HG03354 (cell line): ENCODE data around the gene SENP7.
"Not testable (repeated sequence)": the region's sequence is repeated elsewhere in the genome, so short reads cannot be mapped to it uniquely, and the experiment has no call there.

ENCODE experiments used
- ATAC-seq: cut with Tn5 transposase; IDR thresholded peaks from one replicate; pipeline ENCODE4 v1.9.1; 2021; ENCODE audit warnings: mild to moderate bottlenecking; ENCODE audit not compliant: unreplicated experiment, poor library complexity, severe bottlenecking

Gene SENP7

DNA sequence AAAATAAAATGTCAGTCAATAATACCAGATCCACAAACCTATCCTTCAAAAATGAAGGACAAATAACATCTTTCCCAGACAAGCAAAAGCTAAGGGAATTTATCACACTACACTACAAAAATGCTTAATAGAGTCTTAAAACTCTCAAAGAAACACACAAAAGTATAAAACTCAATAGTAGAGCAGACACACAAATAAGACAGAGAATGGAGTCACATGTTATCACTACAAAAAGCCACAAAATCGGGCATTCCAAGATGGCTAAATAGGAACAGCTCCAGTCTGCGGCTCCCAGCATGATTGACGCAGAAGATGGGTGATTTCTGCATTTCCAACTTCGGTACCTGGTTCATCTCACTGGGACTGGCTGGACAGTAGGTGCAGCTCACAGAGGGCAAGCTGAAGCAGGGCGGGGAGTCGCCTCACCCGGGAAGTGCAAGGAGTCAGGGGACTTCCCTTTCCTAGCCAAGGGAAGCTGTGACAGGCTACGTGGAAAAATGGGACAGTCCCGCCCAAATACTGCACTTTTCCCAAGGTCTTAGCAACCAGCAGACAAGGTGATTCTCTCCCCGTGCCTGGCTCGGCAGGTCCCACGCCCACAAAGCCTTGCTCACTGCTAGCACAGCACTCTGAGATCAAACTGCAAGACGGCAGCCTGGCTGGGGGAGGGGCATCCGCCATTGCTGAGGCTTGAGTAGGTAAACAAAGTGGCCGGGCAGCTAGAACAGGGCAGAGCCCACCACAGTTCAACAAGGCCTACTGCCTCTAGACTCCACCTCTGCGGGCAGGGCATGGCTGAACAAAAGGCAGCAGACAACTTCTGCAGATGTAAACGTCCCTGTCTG is 46.3 kb downstream of the SENP7 start:
- ATAC-seq: no peak

DNA sequence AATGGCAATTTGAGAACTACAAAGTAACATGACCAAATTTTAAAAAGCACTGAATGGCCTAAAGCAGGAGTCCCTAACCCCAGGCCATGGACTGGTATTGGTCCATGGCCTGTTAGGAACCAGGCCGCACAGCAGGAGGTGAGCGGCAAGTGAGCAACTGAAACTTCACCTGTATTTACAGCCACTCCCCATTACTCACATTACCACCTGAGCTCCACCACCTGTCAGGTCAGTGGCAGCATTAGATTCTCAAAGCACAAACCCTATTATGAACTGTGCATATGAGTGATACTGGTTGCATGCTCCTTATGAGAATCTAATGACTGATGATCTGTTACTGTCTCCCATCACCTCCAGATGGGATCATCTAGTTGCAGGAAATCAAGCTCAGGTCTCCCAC is 48.8 kb downstream of the SENP7 start:
- ATAC-seq: no peak

DNA sequence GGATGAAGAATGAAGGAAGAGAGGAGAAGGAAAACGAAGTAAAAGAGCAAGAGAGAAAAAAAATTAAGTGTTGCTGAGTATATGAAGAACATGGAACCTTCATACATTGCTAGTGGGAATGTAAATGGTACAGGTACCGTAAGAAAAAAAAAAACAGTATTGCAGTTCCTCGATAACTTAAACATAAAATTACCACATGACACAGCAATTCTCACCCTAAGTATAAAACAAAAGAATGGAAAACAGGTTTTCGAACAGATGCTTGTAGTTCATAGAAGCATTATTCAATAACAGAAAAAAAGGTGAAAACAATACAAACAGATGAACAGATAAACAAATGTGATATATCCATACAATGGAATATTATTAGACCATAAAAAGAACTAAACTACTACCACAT is 51.6 kb downstream of the SENP7 start:
- no peak for ATAC-seq

DNA sequence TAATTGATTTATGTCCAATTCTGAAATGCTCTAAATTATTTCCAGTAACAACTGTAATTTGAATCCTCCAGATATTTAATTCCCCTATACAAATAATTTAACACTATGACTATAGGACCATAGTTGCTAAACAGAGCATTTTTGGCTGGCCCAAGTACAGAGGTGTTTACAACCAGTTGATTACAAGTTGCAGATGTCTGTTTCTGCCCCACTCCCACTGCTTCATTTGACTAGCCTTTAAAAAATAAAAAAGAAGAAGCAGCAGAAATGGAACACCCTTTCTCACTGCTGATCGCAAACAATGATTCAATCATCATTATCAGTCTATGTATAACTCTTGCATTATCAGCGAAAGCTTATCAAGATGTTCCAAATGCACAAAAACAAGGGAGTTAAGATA is 54.6 kb downstream of the SENP7 start:
- no peak for ATAC-seq

- ATAC-seq: no peak
Measured at GRCh38 chr3:101454629-101455028, 58.4 kb downstream of the SENP7 start.

DNA sequence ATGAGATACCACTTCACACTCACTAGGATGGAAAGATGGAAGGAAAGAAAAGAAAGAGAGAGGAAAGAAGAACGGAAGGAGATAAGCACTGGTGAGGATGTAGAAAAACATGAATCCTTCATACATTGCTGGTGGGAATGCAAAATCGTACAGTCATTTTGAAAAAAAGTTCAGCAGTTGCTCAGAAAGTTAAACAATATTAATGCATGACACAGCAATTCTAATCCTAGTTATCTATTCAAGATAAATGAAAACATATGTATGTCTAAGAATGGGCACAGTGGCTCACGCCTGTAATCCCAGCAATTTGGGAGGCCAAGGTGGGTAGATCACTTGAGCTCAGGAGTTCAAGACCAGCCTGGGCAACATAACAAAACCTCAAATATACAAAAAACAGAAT is 59.1 kb downstream of the SENP7 start:
- ATAC-seq: no peak

DNA sequence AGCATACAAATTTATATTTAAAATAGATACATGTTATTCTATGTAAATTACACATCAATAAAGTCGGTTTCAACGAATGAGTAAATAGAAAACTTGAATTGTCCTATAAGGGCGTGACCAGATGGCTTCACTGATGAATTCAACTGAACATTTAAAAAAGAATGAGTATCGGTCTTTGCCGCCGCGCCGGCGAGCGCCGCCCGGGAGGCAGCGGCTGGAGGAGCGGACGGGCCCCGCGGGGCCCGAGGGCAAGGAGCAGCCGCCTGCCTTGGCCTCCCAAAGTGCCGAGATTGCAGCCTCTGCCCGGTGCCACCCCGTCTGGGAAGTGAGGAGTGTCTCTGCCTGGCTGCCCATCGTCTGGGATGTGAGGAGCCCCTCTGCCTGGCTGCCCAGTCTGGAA is 74.4 kb downstream of the SENP7 start:
- ATAC-seq: not testable (repeated sequence)

- ATAC-seq: no peak
Measured at GRCh38 chr3:101433652-101434051, 79.4 kb downstream of the SENP7 start.

DNA sequence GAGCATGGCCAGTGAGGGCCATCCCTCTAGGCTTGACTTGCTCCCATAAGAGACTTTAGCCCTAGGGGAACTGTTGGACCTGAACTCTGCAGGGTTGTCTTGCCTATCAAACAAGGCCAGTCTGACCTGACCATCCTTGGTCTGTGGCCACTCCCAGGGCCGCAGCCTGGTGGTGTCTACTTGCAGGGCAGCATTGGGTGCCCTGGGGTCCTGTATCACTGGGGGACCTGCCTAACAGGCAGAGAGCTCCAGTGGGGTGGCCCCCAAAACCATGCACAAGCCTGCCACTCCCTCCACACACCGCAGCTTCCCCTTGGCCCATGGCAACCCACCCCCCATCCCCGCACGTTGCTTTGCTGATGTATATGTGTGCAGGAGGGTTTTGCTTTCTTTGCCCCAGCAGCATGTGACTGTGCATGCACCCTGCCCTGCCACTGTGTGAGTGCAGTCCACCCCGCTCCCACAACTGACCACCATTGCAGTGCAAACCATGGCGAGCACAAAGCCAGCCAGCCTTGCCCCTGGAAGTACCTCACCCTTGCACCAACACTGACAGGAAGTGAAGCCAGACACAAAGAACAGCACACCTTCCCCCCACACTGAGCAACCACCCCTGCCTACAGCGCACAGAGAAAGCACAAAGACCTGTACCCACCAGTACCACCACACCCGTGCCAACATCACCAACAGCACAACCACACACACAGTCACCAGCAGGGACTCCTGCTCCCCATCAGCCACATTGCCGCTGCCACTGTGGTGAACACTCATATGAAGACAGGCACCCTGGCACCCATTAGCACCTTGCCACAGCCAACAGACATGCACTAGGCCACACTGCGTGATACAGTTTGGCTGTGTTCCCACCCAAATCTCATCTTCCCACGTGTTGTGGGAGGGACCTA is 88.8 kb downstream of the SENP7 start:
- no peak for ATAC-seq

GRCh38 chr3:101418851-101419250 is 94.2 kb downstream of the SENP7 start:
- no peak for ATAC-seq

- ATAC-seq: no peak
Measured at GRCh38 chr3:101414121-101414520, 98.9 kb downstream of the SENP7 start.

DNA sequence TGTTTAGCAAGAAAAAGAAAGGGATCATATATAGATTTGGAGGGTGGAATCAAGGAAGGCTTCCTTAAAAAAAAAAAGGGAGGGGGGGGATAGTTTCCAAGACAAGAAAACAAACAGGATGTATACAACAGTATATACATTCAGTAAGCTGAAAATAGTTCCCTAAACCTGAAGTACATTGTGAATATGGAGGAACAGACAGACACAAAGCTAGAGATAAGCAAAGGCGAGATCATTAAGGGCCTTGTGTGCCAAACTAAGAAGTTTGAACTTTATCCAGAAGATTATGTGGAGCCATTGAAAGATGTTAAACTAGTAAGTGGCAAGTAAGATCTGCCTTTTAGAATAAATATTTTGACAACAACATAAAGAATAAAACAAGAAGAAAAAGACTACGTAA is 99.4 kb downstream of the SENP7 start:
- no peak for ATAC-seq

- ATAC-seq: no peak
Measured at GRCh38 chr3:101391413-101391950, 121.5 kb downstream of the SENP7 start.

DNA sequence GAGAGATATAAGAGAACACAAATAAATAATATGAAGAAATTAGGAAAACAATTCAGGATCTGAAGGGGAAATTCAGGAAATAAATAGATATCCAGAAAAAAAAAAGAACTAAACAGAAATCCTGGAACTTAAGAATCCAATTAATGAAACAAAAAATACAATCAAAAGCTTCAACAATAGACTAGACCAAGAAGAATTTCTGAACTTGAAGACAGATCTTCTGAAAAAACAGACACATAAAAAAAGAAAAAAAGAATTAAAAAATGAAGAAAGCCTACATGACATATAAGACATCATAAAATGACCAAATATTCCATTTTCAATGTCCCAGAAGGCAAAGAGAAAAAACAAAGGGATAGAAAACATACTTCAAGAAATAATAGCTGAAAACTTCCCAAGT is 124.3 kb downstream of the SENP7 start:
- no peak for ATAC-seq

- ATAC-seq: no peak
Measured at GRCh38 chr3:101387351-101387750, 125.7 kb downstream of the SENP7 start.

- no peak for ATAC-seq
Measured at GRCh38 chr3:101384426-101384825, 128.6 kb downstream of the SENP7 start.

DNA sequence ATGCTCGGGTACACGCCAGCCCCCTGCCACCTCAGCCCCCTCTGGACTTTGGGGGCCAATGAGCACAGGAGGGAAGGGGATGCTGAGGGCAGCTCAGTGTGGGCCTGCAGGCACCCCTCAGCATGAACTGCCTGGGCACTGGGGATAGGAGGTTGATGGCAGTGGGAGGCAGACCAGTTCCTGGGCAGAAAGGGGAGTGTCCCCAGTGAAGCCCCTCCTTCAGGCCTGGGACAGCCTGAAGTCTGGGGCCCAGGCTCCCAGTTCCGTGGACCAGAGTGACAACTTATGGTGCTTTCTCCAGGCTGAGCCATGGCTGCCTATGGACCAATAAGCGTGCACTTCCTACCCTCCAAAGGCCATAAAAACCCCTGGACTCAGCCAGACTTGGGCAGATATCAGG is 129.4 kb downstream of the SENP7 start:
- ATAC-seq: no peak

GRCh38 chr3:101383156-101383575 is 129.8 kb downstream of the SENP7 start:
- ATAC-seq: no peak

DNA sequence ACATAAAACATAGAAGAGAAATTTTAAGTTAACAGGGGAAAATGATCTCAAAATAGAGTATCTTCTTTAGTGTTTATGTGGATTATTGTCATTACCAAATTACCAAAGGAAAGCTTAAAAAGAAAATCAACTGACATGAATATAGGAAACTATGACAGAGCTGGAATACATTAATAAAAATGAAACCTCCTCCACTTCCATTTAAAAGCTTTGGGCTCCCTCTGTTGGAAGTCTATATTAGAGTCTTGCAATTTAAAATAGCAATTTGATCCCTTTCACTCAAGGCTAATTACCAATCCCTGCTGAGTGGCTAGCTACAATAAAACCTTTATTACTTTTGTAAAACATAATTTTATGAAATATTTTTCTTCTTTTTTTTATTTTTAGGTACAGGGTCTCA is 131.2 kb downstream of the SENP7 start:
- no peak for ATAC-seq

- ATAC-seq: peak; percentile 98
Measured at GRCh38 chr3:101379658-101380376, 133.2 kb downstream of the SENP7 start.
